H1 (cell line): Measurements from ENCODE around the gene BAD. TPM values are rescaled to one million over a fixed set of nuclear protein-coding genes. Genes with fewer than 3 reads are reported as not detected.

ENCODE experiments used
- BCL11A ChIP-seq, 2 experiments: IDR thresholded peaks; one replicate each; pipeline ENCODE4 v1.6.1; 2011; ENCODE audit warnings: low read depth in 2 of 2, low read length in 2 of 2, mild to moderate bottlenecking in 2 of 2
- CTBP2 ChIP-seq: IDR thresholded peaks from 2 replicates; pipeline ENCODE4 v1.7.0; 2011; ENCODE audit warnings: borderline replicate concordance, mild to moderate bottlenecking, moderate library complexity, mixed read lengths, low read length; ENCODE audit not compliant: insufficient read depth, insufficient read length
- EP300 ChIP-seq, 2 experiments: IDR thresholded peaks; 1 replicate in 1 of 2; 2 replicates in 1 of 2; pipeline ENCODE4 v1.6.1; 2011 to 2012; ENCODE audit warnings: low read depth in 2 of 2, low read length in 2 of 2, mild to moderate bottlenecking in 2 of 2, borderline replicate concordance in 1 of 2, inconsistent platforms in 1 of 2, moderate library complexity in 1 of 2
- GTF2F1 ChIP-seq: IDR thresholded peaks from 2 replicates; pipeline ENCODE4 v1.6.1; 2012; ENCODE audit warnings: low read depth, low read length, improper control_type of control experiment, borderline replicate concordance
- JUN ChIP-seq: IDR thresholded peaks from 2 replicates; pipeline ENCODE4 v1.6.1; 2011; ENCODE audit warnings: low read depth, mild to moderate bottlenecking, improper control_type of control experiment, low read length
- KDM5A ChIP-seq: fragments of 200-600 bp; IDR thresholded peaks from 2 replicates; pipeline ENCODE4 v1.7.1; 2012; ENCODE audit warnings: mild to moderate bottlenecking, low read length, inconsistent platforms, mixed read lengths
- TAF1 ChIP-seq: IDR thresholded peaks from 2 replicates; pipeline ENCODE4 v1.6.1; 2011; ENCODE audit warnings: mild to moderate bottlenecking, low read depth, low read length
- polyA plus RNA-seq, 7 experiments: library from polyadenylated mRNA; depleted of rRNA in 3 of 7; stranded (reverse) in 5 of 7; unstranded in 2 of 7; fragments of >200 nt in 5 of 7; fragments of 200-250 nt in 2 of 7; gene quantifications; 1 replicate in 5 of 7; 2 replicates in 1 of 7; 4 replicates in 1 of 7; pipeline versions ENCODE4 v1.2.1 to v1.2.3, GENCODE V29; 2011 to 2013; ENCODE audit warnings: missing spikeins in 2 of 7, mixed read lengths in 2 of 7
- total RNA-seq: library from RNA; stranded (reverse); fragmentation: NEBNext Ultra II Directional; extraction: Animal tissue kit (Norgen Biotek cat#: 25700); gene quantifications from 2 replicates; pipeline ENCODE4 v1.2.1, GENCODE V29; 2021
- TF ChIP-seq, protein P1 (sequence below): IDR thresholded peaks from 2 replicates; pipeline ENCODE4 v1.6.1; 2012; ENCODE audit warnings: low read length, inconsistent platforms

Gene BAD
- total and polyA plus RNA-seq, 2 of the 8 experiments (the other 6 are each of a cell fraction or from before 2014, with no cell fraction given), result 23.1 to 33.7 TPM

DNA sequence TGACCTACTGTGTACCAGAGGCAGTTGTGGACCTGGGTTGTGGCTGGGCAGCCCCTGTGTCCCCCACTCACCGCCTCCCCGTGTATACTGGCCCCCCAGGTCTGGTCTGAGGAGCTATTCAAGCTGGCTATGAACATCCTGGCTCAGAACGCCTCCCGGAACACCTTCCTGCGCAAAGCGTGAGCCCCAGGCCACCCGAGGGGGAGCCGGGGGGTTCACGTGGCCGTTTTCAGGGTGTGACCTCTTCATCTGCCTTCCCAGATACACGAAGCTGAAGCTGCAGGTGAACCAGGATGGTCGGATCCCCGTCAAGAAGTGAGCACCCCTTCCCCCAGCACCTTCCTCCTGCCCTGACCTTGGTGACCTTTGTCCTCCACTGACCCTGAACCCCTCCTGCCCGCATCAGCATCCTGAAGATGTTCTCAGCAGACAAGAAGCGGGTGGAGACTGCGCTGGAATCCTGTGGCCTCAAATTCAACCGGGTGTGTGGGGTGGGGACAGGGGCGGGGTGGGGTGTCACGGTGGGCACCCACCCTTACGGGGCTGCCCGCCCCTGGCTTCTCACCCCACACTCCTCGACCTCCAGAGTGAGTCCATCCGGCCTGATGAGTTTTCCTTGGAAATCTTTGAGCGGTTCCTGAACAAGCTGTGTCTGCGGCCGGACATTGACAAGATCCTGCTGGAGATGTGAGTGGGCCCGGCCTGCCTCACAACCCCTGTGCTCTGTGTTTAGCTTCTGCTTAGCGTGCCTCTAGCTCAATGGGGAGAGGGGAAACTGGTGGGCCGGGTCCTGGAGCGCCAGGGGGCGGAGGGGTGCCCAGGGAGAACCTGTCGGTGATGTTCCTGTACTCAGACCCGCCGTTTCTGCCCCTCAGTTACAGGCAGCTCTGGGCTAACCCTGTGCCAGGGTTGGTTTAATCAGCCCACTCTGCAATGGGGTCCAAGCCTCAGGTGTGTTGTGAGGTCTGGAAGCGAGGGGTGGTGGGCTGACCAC lies 29.0 kb downstream of the BAD start (continued):
- TF ChIP-seq, protein P1, sequence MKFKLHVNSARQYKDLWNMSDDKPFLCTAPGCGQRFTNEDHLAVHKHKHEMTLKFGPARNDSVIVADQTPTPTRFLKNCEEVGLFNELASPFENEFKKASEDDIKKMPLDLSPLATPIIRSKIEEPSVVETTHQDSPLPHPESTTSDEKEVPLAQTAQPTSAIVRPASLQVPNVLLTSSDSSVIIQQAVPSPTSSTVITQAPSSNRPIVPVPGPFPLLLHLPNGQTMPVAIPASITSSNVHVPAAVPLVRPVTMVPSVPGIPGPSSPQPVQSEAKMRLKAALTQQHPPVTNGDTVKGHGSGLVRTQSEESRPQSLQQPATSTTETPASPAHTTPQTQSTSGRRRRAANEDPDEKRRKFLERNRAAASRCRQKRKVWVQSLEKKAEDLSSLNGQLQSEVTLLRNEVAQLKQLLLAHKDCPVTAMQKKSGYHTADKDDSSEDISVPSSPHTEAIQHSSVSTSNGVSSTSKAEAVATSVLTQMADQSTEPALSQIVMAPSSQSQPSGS, result no peak
- TF ChIP-seq BCL11A (IDR thresholded peaks at IDR 0.05; ENCODE audit: low read depth in 2 of 2, low read length in 2 of 2) (no peak), GTF2F1 (no peak), KDM5A (no peak), CTBP2 (no peak), TAF1 (no peak), JUN (no peak), EP300 (IDR thresholded peaks at IDR 0.05; ENCODE audit: borderline replicate concordance in 1 of 2, low read depth in 2 of 2, low read length in 2 of 2) (no peak)
